Putamen (tissue), 1 donor: Measurements from ENCODE around the gene CUBN.
A peak's percentile ranks its signal among the peaks of the same experiment; 100 is the strongest.

Source experiments
- DNase-seq: peaks from one replicate; pipeline ENCODE4 v3.0.0-alpha.2; 2016; ENCODE audit warnings: low spot score

The CUBN gene

GRCh38 chr10:17129741-17130140, at the start of gene CUBN:
CUBN (minus strand) TSS chr10:17129811; CDS start chr10:17129765, 46 bp downstream.
- no peak for DNase-seq

GRCh38 chr10:17179002-17179401, 49.4 kb upstream of the CUBN start:
- DNase-seq, result no peak

GRCh38 chr10:17178006-17178405, 48.4 kb upstream of the CUBN start:
- DNase-seq, result no peak

- no peak for DNase-seq
These were observed 47.4 kb upstream of the CUBN start for GRCh38 chr10:17177014-17177413.

- no peak for DNase-seq
These were observed 46.5 kb upstream of the CUBN start for GRCh38 chr10:17176091-17176490.

GRCh38 chr10:17175551-17175950, 45.9 kb upstream of the CUBN start:
- DNase-seq, result no peak

- no peak for DNase-seq
These were observed 45.0 kb upstream of the CUBN start for GRCh38 chr10:17174626-17175025.

GRCh38 chr10:17171141-17171641, 41.6 kb upstream of the CUBN start:
- DNase-seq, result no peak

- no peak for DNase-seq
These were observed 40.2 kb upstream of the CUBN start for GRCh38 chr10:17169803-17170202.

GRCh38 chr10:17166699-17167098, 37.1 kb upstream of the CUBN start:
- DNase-seq, result no peak

- no peak for DNase-seq
These were observed 33.2 kb upstream of the CUBN start for GRCh38 chr10:17162828-17163227.

GRCh38 chr10:17161775-17162174, 32.2 kb upstream of the CUBN start:
- peak; percentile 32 for DNase-seq

GRCh38 chr10:17157024-17157423, 27.4 kb upstream of the CUBN start:
- no peak for DNase-seq

GRCh38 chr10:17155826-17156225, 26.2 kb upstream of the CUBN start:
- no peak for DNase-seq

GRCh38 chr10:17154116-17154515, 24.5 kb upstream of the CUBN start:
- DNase-seq, result no peak

GRCh38 chr10:17153321-17153720, 23.7 kb upstream of the CUBN start:
- no peak for DNase-seq

- no peak for DNase-seq
These were observed 22.1 kb upstream of the CUBN start for GRCh38 chr10:17151716-17152115.

GRCh38 chr10:17147884-17148489, 18.4 kb upstream of the CUBN start:
- no peak for DNase-seq

GRCh38 chr10:17146892-17147291, 17.3 kb upstream of the CUBN start:
- no peak for DNase-seq

GRCh38 chr10:17145239-17145638, 15.6 kb upstream of the CUBN start:
- no peak for DNase-seq

GRCh38 chr10:17144757-17145156, 15.1 kb upstream of the CUBN start:
- no peak for DNase-seq

- DNase-seq, result no peak
These were observed 14.4 kb upstream of the CUBN start for GRCh38 chr10:17144032-17144431.

- no peak for DNase-seq
These were observed 13.6 kb upstream of the CUBN start for GRCh38 chr10:17143055-17143690.
